ENCODE data around the gene SLC4A4. TPM values are rescaled to one million over a fixed set of nuclear protein-coding genes. Genes with fewer than 3 reads are reported as not detected.
"Not testable (repeated sequence)": the region's sequence is repeated elsewhere in the genome, so short reads cannot be mapped to it uniquely, and the experiment has no call there.

The SLC4A4 gene
- total RNA-seq, 2 experiments from 2014 or later = 2.5 to 3.9 TPM

DNA sequence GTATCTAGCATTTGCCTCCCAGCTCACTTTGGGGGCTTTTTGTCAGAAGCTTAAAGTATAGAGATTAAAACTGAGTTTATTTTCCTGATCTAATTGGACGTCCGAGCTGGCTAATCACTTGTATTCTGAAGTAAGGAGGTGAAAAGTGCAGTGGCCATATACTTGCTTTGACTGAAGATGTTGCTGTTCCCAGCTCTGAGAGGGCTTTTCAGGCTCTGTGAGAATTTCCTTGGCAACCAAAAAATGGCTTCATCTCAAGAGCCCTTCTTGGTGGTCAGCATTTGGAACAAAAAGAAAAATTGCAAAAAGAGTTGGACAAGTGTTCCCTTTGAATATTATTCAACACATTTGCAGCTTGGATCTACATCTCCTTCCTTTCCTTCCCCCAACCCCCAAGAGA is 67.0 kb downstream of the SLC4A4 start:
- CTCF ChIA-PET = no interaction called here
- DNase-seq = no peak
- H3K36me3 Mint-ChIP-seq = peaks cover 5% of the 10 kb centered on the region
- H3K27ac Mint-ChIP-seq = no peak overlapping the region
- no peaks in the 10 kb centered on the region for H3K27me3 Mint-ChIP-seq
- H3K9me3 Mint-ChIP-seq (ENCODE audit: low read depth) = peaks cover 6% of the 10 kb centered on the region
- H3K4me3 Mint-ChIP-seq = no peak overlapping the region
- H3K4me1 Mint-ChIP-seq = peaks cover 2% of the 10 kb centered on the region
- ATAC-seq = no peak

GRCh38 chr4:71406459-71406963 is 67.7 kb downstream of the SLC4A4 start:
- CTCF ChIA-PET = no interaction called here
- H3K9me3 Mint-ChIP-seq (ENCODE audit: low read depth) = peaks cover 6% of the 10 kb centered on the region
- no peak overlapping the region for H3K27ac Mint-ChIP-seq

DNA sequence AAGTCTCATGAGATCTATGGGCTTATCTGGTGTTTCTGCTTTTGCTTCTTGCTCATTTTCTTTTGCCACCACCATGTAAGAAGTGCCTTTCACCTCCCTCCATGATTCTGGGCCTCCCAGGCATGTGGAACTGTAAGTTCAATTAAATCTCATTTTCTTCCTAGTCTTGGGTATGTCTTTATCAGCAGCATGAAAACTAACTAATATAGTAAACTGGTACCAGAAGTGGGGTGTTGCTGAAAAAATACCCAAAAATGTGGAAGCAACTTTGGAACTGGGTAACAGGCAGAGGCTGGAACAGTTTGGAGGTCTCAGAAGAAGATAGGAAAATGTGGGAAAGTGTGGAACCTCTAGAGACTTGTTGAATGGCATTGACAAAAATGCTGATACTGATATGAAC is 70.1 kb downstream of the SLC4A4 start:
- H3K27me3 Mint-ChIP-seq; H3K9me3 Mint-ChIP-seq (ENCODE audit: low read depth); H3K36me3 Mint-ChIP-seq; CTCF ChIA-PET; ATAC-seq; H3K4me3 Mint-ChIP-seq; H3K27ac Mint-ChIP-seq; H3K4me1 Mint-ChIP-seq; DNase-seq: not testable (repeated sequence)

More at GRCh38 chr4:71406459-71406963, 67.7 kb downstream of the SLC4A4 start:
- H3K4me1 Mint-ChIP-seq = peaks cover 2% of the 10 kb centered on the region
- ATAC-seq (no peak), DNase-seq (no peak)
- H3K27me3 Mint-ChIP-seq = no peaks in the 10 kb centered on the region
- H3K36me3 Mint-ChIP-seq = peaks cover 5% of the 10 kb centered on the region
- H3K4me3 Mint-ChIP-seq = no peak overlapping the region

DNA sequence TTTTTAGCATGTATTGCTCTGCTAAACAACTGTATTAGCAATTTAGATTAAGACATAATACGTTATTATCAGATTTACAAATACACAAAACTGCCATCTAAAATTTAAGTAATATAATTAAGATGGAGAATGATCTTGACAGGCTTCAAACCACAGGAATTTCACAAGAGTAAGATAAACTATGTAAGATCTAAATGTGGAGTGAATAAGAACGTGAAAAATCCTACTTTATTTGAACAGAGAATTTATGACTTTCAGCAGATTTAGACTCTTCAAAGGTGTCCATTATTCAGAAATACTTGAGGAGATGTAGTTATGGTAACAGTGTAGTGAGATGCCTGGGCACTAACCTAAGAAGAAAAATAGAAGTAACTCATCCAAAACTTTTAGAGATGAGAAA is 73.2 kb downstream of the SLC4A4 start:
- DNase-seq = no peak
- CTCF ChIA-PET = no interaction called here
- H3K36me3 Mint-ChIP-seq = peaks cover 5% of the 10 kb centered on the region
- peaks cover 6% of the 10 kb centered on the region for H3K9me3 Mint-ChIP-seq (ENCODE audit: low read depth)
- H3K4me1 Mint-ChIP-seq = no peaks in the 10 kb centered on the region
- H3K27me3 Mint-ChIP-seq = no peaks in the 10 kb centered on the region
- H3K27ac Mint-ChIP-seq = no peak overlapping the region
- ATAC-seq = no peak
- no peak overlapping the region for H3K4me3 Mint-ChIP-seq

DNA sequence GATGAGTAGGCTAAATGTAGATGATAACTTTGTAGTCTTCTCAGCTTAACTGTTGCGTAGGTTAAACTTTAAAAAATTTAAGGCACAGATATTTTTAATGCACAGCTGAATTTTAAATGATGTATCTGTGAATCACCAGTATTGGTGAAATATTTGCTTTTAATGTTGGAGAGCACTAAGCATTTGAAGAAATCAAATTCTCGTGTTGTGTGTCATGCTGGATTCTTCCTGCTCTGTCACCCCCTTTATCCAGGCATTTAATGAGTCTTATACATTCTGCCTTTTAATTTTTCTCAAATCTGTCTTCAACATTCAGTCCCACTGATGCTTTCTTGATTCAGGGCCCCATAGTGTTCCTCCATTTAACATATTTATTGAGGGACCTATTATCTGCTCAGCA is 76.7 kb downstream of the SLC4A4 start:
- DNase-seq (no peak), ATAC-seq (no peak)
- Mint-ChIP-seq H3K27me3 (no peaks in the 10 kb centered on the region), H3K36me3 (no peaks in the 10 kb centered on the region), H3K27ac (no peak overlapping the region), H3K4me1 (no peaks in the 10 kb centered on the region), H3K9me3 (ENCODE audit: low read depth) (no peaks in the 10 kb centered on the region), H3K4me3 (no peak overlapping the region)
- CTCF ChIA-PET = no interaction called here

DNA sequence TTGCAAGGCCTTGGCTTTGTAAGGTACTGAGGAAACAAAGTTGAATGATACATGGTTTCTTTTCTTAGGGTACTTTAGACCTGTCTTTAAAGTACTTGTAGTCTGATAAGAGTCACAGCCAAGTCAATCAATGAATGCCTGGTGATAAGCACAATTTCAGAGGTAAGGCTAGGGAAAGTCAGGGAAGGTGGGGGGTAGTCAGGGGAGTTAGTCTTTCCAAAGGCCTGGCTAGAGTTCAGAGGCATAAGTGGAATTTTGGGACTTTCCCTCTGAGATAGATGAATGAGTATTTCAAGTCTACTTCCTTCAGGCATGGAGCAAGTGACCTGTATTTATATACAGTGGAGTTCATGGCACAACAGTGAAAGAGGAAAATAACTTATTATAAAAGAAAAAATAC is 78.3 kb downstream of the SLC4A4 start:
- H3K27me3 Mint-ChIP-seq = no peaks in the 10 kb centered on the region
- H3K4me3 Mint-ChIP-seq = no peak overlapping the region
- no peaks in the 10 kb centered on the region for H3K4me1 Mint-ChIP-seq
- no peaks in the 10 kb centered on the region for H3K9me3 Mint-ChIP-seq (ENCODE audit: low read depth)
- CTCF ChIA-PET = no interaction called here
- H3K27ac Mint-ChIP-seq = no peak overlapping the region
- DNase-seq (no peak), ATAC-seq (no peak)
- no peaks in the 10 kb centered on the region for H3K36me3 Mint-ChIP-seq

DNA sequence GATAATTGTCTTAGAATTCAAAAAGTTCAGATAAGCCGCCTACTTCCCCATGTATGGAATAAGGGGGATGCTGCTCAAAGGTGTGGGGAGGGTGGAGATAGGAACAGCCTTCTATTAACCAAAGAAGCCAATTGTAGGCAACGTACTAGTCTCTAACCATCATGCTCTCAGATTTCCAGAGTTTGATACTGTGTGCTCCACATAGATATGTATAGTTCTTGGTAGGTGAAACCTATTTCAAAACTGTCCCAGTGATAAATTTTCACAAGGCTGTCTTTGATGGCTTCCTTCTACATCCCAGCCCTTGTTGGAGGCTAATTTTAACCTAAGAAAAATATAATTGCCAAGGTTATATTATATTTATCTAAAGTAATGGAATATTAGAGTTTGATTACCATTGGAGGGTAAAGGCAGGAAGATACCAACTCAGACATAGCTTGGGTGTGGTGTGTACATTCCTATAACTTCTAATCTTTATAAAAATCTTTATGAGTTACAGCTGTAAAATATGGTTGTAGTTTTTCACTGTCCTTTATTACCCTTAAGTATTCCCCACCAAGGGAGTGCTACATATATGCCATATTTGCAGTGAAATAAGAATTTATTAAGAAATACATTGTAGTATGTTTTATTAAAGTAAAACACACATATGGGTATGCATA is 87.7 kb downstream of the SLC4A4 start:
- Mint-ChIP-seq H3K36me3 (no peaks in the 10 kb centered on the region), H3K4me1 (no peaks in the 10 kb centered on the region), H3K9me3 (ENCODE audit: low read depth) (peaks cover 2% of the 10 kb centered on the region), H3K27ac (no peak overlapping the region), H3K27me3 (no peaks in the 10 kb centered on the region), H3K4me3 (no peak overlapping the region)
- DNase-seq (no peak), ATAC-seq (no peak)
- CTCF ChIA-PET = no interaction called here

DNA sequence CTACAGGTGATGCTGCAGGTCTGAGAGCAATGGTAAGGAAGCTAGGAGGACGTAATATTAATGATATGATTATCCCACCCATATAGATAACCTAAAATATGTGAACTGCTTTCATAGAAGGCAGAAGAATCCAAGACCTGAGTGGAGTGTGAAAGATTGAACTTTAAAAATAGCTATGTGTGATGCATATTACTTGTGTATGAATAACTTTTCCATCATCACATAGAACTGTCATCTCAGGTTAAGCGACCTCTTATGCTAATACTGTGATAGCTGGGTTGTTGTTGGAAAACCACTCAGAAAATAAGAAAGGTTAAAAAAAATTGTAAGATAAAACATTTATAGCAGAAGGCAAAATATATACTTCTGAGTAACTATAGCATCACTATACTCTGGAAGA is 90.3 kb downstream of the SLC4A4 start:
- no peaks in the 10 kb centered on the region for H3K4me1 Mint-ChIP-seq
- H3K36me3 Mint-ChIP-seq = no peaks in the 10 kb centered on the region
- H3K27ac Mint-ChIP-seq = no peak overlapping the region
- ATAC-seq (no peak), DNase-seq (no peak)
- no peaks in the 10 kb centered on the region for H3K27me3 Mint-ChIP-seq
- H3K9me3 Mint-ChIP-seq (ENCODE audit: low read depth) = peaks cover 2% of the 10 kb centered on the region
- no peak overlapping the region for H3K4me3 Mint-ChIP-seq
- CTCF ChIA-PET = no interaction called here

- H3K9me3 Mint-ChIP-seq (ENCODE audit: low read depth) = peaks cover 2% of the 10 kb centered on the region
- CTCF ChIA-PET = no interaction called here
- no peak for ATAC-seq
- no peak overlapping the region for H3K27ac Mint-ChIP-seq
- no peak for DNase-seq
- no peaks in the 10 kb centered on the region for H3K4me1 Mint-ChIP-seq
- H3K27me3 Mint-ChIP-seq = no peaks in the 10 kb centered on the region
- no peak overlapping the region for H3K4me3 Mint-ChIP-seq
- no peaks in the 10 kb centered on the region for H3K36me3 Mint-ChIP-seq
Observed at GRCh38 chr4:71429962-71430361, 91.1 kb downstream of the SLC4A4 start.

DNA sequence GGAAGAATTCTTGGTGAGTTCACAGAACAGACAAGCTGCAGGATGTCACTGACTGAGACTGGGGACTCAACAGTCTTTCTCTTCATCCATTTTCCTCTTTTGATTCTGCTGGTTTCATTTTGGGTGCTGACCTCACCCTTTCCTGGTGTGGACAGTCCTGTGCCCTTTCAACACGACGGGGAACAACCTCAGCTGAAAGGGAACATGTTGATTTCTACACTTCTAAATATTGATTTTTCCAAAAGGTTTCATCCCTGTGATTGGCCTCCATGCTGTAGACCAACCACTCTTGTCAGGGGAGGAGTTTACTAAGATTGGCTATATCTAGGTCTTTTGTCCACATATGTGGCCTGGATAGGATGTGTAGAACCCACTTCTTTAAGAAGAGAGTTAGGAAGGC is 91.8 kb downstream of the SLC4A4 start:
- Mint-ChIP-seq H3K4me1 (no peaks in the 10 kb centered on the region), H3K27ac (no peak overlapping the region), H3K27me3 (no peaks in the 10 kb centered on the region), H3K36me3 (no peaks in the 10 kb centered on the region), H3K4me3 (no peak overlapping the region), H3K9me3 (ENCODE audit: low read depth) (no peaks in the 10 kb centered on the region)
- CTCF ChIA-PET = no interaction called here
- no peak for ATAC-seq
- DNase-seq = no peak

- Mint-ChIP-seq H3K4me1 (no peaks in the 10 kb centered on the region), H3K27me3 (no peaks in the 10 kb centered on the region), H3K4me3 (no peak overlapping the region), H3K9me3 (ENCODE audit: low read depth) (no peaks in the 10 kb centered on the region), H3K27ac (no peak overlapping the region), H3K36me3 (no peaks in the 10 kb centered on the region)
- ATAC-seq = no peak
- DNase-seq = no peak
- CTCF ChIA-PET = no interaction called here
Observed at GRCh38 chr4:71440612-71441011, 101.8 kb downstream of the SLC4A4 start.

DNA sequence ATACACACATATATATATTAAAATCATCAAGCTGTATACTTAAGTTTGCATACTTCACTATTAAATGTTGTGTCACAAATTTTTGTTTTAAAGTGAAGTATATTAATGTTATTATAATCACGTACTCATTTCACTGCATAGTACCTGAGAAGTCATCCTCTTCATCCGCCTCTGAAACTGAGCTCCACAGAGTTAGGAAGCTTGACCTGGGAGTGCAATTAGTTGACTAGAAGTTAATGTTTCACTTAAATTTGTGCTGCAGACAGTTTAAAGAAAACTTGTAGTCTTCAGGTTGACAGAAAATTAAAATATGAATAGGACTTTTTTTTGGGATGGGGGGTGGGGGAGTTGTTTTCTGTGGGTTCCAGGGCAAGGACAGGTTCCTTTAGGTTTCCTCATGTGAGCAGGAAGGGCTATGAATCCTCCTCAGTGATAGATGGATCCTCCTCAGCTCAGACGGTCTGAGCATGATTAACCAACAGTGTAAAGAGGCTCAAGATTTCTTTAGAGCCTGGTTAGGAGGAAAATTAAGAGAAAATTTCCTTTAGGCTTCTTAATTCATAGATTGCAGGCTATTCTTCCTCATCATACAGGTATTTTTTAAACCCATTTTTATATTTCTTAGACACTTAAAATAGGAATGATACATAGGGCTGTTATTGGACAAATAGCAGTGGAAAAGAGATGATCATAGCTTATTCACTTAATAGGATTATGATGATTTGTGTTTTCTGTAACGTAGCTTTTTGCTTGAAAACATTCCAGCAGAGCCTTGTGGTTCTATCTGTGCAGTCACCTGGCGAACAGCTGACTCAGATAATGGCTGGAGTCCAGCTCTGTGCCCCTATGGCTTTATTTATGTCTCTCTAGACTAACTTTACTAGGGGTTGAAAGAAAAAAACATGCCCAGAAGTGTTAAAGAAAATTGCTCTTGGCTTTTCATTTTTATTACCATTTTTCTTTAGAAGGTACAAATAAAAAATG is 102.7 kb downstream of the SLC4A4 start:
- CTCF ChIA-PET = no interaction called here

DNA sequence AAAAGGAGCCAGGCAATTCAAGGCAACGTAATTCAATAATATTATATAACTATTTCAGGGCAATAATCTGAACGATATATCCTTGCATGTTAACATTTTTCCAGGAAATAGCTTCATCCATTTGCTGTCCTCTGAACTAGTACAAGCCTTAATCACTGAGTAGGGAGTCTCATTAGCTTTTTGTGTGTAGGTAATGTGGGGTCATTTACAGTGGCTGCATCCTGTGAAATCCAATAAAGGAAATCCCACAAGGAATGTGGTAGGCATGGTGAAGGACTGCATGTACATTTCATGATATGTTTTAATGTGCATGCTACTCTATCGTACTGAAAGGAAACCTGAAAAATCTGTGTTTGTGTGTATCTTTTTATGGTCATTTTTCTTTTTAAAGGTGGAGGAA is 103.5 kb downstream of the SLC4A4 start:
- Mint-ChIP-seq H3K4me3 (no peak overlapping the region), H3K27ac (no peak overlapping the region), H3K4me1 (no peaks in the 10 kb centered on the region), H3K27me3 (no peaks in the 10 kb centered on the region), H3K36me3 (no peaks in the 10 kb centered on the region), H3K9me3 (ENCODE audit: low read depth) (no peaks in the 10 kb centered on the region)
- ATAC-seq (no peak), DNase-seq (no peak)
- CTCF ChIA-PET = no interaction called here

More for the DNA sequence above, 102.7 kb downstream of the SLC4A4 start:
- no peaks in the 10 kb centered on the region for H3K4me1 Mint-ChIP-seq
- no peaks in the 10 kb centered on the region for H3K9me3 Mint-ChIP-seq (ENCODE audit: low read depth)
- no peak overlapping the region for H3K4me3 Mint-ChIP-seq
- no peak overlapping the region for H3K27ac Mint-ChIP-seq
- DNase-seq = no peak
- no peak for ATAC-seq
- no peaks in the 10 kb centered on the region for H3K27me3 Mint-ChIP-seq
- no peaks in the 10 kb centered on the region for H3K36me3 Mint-ChIP-seq

- no peaks in the 10 kb centered on the region for H3K27me3 Mint-ChIP-seq
- H3K36me3 Mint-ChIP-seq = no peaks in the 10 kb centered on the region
- H3K4me3 Mint-ChIP-seq = no peak overlapping the region
- DNase-seq (no peak), ATAC-seq (no peak)
- no peaks in the 10 kb centered on the region for H3K9me3 Mint-ChIP-seq (ENCODE audit: low read depth)
- CTCF ChIA-PET = no interaction called here
- no peaks in the 10 kb centered on the region for H3K4me1 Mint-ChIP-seq
- no peak overlapping the region for H3K27ac Mint-ChIP-seq
Observed at GRCh38 chr4:71444395-71444794, 105.6 kb downstream of the SLC4A4 start.
